ENCODE measurements around the gene PLA2R1.

DNA sequence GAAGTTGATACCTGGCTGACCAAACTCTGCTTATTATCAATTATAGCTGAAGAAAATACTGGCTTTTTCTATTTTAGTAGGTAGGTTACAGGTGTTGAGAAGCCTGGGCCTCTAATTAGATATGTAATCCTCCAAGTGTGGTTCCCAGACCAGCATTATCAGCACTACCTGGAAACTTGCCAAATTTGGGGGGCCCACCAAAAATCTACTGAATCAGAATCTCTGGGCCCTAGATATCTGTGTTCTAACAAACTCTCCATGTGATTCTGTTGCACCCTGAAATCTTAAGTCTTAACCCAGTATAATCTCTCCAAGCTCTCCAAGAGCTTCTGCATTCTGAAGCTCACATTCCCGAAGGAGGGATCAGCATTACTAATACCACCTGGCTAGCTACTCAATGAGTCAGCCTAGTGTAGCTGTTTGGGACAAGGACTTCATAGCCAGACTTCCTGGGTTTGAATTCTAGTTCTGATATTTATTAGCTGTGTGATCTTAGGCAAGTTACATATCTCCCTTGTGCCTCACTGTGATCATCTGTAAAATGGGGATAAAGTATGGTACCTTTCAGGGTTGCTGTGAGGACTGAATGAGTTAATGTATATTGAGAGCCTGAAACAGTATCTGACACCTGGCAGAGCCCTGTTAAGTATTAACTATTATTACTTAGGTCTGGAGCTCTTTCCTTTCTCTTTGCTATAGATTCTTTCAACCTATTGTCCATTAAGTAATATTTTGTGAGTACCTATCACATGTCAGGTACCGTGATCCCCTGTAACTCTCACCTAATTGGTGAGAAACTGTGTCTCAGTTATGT lies 170.3 kb downstream of the PLA2R1 start:
- no peak for TF ChIP-seq POLR2A (IDR thresholded peaks at IDR 0.05; ENCODE audit: low read depth, low read length)
- 0 out of 2 replicates have a peak, but pooled peaks have one; percentile 4 for TF ChIP-seq POLR2AphosphoS5 (IDR thresholded peaks at IDR 0.05; ENCODE audit: low read depth, low read length)
- no peak for TF ChIP-seq TAF1 (IDR thresholded peaks at IDR 0.05; ENCODE audit: borderline replicate concordance, low read depth, low read length)

All from GM12892 (cell line).